HepG2 (cell line): ENCODE measurements around the gene CIITA. TPM values are rescaled to one million over a fixed set of nuclear protein-coding genes. Genes with fewer than 3 reads are reported as not detected.

Experiments
- ASH2L ChIP-seq: fragments of 300-600, 200-600 bp; sonication (generic); IDR thresholded peaks from 2 replicates; pipeline ENCODE4 v1.7.0; 2017; ENCODE audit warnings: low read depth, mild to moderate bottlenecking, moderate library complexity, mixed read lengths, low read length; ENCODE audit not compliant: insufficient read length
- CENPX ChIP-seq: sonication (generic); formaldehyde crosslinking; IDR thresholded peaks from 2 replicates; pipeline ENCODE4 v1.9.0; 2021; ENCODE audit warnings: mild to moderate bottlenecking, missing genetic modification reagents, moderate library complexity
- KDM6A ChIP-seq: IDR thresholded peaks from 2 replicates; pipeline ENCODE4 v1.6.1; 2016; ENCODE audit warnings: low read depth
- KLF16 ChIP-seq, 2 experiments: sonication (generic) in 1 of 2; formaldehyde crosslinking in 1 of 2; IDR thresholded peaks; 2 replicates each; pipeline versions ENCODE4 v1.6.1 to v1.8.0; 2016 to 2023; ENCODE audit warnings: missing genetic modification reagents in 2 of 2, missing compliant biosample characterization in 1 of 2
- PBX2 ChIP-seq: IDR thresholded peaks from 2 replicates; pipeline ENCODE4 v1.6.1; 2016; ENCODE audit warnings: control low read depth
- SIN3B ChIP-seq: fragments of 150-350 bp; IDR thresholded peaks from 2 replicates; pipeline ENCODE4 v1.6.1; 2014; ENCODE audit warnings: low read length
- SSRP1 ChIP-seq: IDR thresholded peaks from 2 replicates; pipeline ENCODE4 v1.6.1; 2016; ENCODE audit warnings: control low read depth
- ZEB1 ChIP-seq: IDR thresholded peaks from 2 replicates; pipeline ENCODE4 v1.6.1; 2012; ENCODE audit warnings: mild to moderate bottlenecking, low read depth, inconsistent platforms; ENCODE audit not compliant: insufficient replicate concordance
- ZFP62 ChIP-seq: sonication (generic); formaldehyde crosslinking; IDR thresholded peaks from 2 replicates; pipeline ENCODE4 v1.4.0; 2020; ENCODE audit warnings: missing genetic modification reagents
- ZFP90 ChIP-seq: sonication (generic); formaldehyde crosslinking; IDR thresholded peaks from 2 replicates; pipeline ENCODE4 v1.8.0; 2022; ENCODE audit warnings: missing genetic modification reagents, mild to moderate bottlenecking, inconsistent platforms, borderline replicate concordance
- ZFX ChIP-seq: sonication (generic); formaldehyde crosslinking; IDR thresholded peaks from 2 replicates; pipeline ENCODE4 v1.4.0; 2020; ENCODE audit warnings: mild to moderate bottlenecking, low read depth, missing genetic modification reagents, moderate library complexity
- ZNF101 ChIP-seq: sonication (generic); formaldehyde crosslinking; IDR thresholded peaks from 2 replicates; pipeline ENCODE4 v1.4.0; 2020; ENCODE audit warnings: mild to moderate bottlenecking, low read depth, missing genetic modification reagents, borderline replicate concordance
- ZNF501 ChIP-seq: sonication (generic); formaldehyde crosslinking; IDR thresholded peaks from 2 replicates; pipeline ENCODE4 v1.5.1; 2020; ENCODE audit warnings: mild to moderate bottlenecking, moderate library complexity, missing genetic modification reagents
- ZNF746 ChIP-seq: sonication (generic); formaldehyde crosslinking; IDR thresholded peaks from 2 replicates; pipeline ENCODE4 v1.8.0; 2022; ENCODE audit warnings: mild to moderate bottlenecking, missing genetic modification reagents
- polyA plus RNA-seq, 8 experiments: library from polyadenylated mRNA; depleted of rRNA in 3 of 8; stranded (reverse) in 7 of 8; unstranded in 1 of 8; fragments of >200 nt; fragmentation: Illumina TruSeq in 4 of 8; extraction: Trizol in 4 of 8; gene quantifications; 2 replicates each; pipeline versions ENCODE4 v1.2.1 to v1.2.3, GENCODE V29; 2011 to 2016; ENCODE audit warnings: low read depth in 4 of 8, missing spikeins in 1 of 8, mixed read lengths in 1 of 8; ENCODE audit not compliant: insufficient read depth in 1 of 8
- total RNA-seq, 5 experiments: library from RNA; depleted of rRNA; stranded (reverse); fragments of >200 nt; fragmentation: Illumina TruSeq; extraction: Trizol; gene quantifications; 2 replicates each; pipeline ENCODE4 v1.2.3, GENCODE V29; 2016; ENCODE audit warnings: low read depth in 1 of 5
- TF ChIP-seq, protein P1 (sequence below): sonication (generic); formaldehyde crosslinking; IDR thresholded peaks from 2 replicates; pipeline ENCODE4 v1.8.1; 2022; ENCODE audit warnings: low read depth, mild to moderate bottlenecking, missing genetic modification reagents
- TF ChIP-seq, protein P2 (sequence below): sonication (generic); formaldehyde crosslinking; IDR thresholded peaks from 2 replicates; pipeline ENCODE4 v1.4.0; 2020; ENCODE audit warnings: mild to moderate bottlenecking, missing genetic modification reagents, borderline replicate concordance
- TF ChIP-seq, protein P3 (sequence below): sonication (generic); formaldehyde crosslinking; IDR thresholded peaks from 2 replicates; pipeline ENCODE4 v1.5.1; 2020; ENCODE audit warnings: missing genetic modification reagents, mild to moderate bottlenecking, borderline replicate concordance

Gene CIITA
- total and polyA plus RNA-seq, 2 of the 13 experiments (the other 11 are each of a cell fraction or from before 2014, with no cell fraction given), result 0.08 to 0.09 TPM

GRCh38 chr16:10918294-10919002 is 41.4 kb downstream of the CIITA start (continued):
- 0 out of 4 replicates have a peak, but pooled peaks of 1 of the 2 experiments have one; percentile 65 for TF ChIP-seq KLF16 (CRISPR knock-in tag; IDR thresholded peaks at IDR 0.05)
- TF ChIP-seq, protein P1, sequence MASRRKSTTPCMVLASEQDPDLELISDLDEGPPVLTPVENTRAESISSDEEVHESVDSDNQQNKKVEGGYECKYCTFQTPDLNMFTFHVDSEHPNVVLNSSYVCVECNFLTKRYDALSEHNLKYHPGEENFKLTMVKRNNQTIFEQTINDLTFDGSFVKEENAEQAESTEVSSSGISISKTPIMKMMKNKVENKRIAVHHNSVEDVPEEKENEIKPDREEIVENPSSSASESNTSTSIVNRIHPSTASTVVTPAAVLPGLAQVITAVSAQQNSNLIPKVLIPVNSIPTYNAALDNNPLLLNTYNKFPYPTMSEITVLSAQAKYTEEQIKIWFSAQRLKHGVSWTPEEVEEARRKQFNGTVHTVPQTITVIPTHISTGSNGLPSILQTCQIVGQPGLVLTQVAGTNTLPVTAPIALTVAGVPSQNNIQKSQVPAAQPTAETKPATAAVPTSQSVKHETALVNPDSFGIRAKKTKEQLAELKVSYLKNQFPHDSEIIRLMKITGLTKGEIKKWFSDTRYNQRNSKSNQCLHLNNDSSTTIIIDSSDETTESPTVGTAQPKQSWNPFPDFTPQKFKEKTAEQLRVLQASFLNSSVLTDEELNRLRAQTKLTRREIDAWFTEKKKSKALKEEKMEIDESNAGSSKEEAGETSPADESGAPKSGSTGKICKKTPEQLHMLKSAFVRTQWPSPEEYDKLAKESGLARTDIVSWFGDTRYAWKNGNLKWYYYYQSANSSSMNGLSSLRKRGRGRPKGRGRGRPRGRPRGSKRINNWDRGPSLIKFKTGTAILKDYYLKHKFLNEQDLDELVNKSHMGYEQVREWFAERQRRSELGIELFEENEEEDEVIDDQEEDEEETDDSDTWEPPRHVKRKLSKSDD (CRISPR knock-in tag), result no peak
- TF ChIP-seq, protein P2, sequence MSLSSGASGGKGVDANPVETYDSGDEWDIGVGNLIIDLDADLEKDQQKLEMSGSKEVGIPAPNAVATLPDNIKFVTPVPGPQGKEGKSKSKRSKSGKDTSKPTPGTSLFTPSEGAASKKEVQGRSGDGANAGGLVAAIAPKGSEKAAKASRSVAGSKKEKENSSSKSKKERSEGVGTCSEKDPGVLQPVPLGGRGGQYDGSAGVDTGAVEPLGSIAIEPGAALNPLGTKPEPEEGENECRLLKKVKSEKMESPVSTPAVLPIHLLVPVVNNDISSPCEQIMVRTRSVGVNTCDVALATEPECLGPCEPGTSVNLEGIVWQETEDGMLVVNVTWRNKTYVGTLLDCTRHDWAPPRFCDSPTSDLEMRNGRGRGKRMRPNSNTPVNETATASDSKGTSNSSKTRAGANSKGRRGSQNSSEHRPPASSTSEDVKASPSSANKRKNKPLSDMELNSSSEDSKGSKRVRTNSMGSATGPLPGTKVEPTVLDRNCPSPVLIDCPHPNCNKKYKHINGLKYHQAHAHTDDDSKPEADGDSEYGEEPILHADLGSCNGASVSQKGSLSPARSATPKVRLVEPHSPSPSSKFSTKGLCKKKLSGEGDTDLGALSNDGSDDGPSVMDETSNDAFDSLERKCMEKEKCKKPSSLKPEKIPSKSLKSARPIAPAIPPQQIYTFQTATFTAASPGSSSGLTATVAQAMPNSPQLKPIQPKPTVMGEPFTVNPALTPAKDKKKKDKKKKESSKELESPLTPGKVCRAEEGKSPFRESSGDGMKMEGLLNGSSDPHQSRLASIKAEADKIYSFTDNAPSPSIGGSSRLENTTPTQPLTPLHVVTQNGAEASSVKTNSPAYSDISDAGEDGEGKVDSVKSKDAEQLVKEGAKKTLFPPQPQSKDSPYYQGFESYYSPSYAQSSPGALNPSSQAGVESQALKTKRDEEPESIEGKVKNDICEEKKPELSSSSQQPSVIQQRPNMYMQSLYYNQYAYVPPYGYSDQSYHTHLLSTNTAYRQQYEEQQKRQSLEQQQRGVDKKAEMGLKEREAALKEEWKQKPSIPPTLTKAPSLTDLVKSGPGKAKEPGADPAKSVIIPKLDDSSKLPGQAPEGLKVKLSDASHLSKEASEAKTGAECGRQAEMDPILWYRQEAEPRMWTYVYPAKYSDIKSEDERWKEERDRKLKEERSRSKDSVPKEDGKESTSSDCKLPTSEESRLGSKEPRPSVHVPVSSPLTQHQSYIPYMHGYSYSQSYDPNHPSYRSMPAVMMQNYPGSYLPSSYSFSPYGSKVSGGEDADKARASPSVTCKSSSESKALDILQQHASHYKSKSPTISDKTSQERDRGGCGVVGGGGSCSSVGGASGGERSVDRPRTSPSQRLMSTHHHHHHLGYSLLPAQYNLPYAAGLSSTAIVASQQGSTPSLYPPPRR (CRISPR knock-in tag), result 0 out of 2 replicates have a peak, but pooled peaks have one; percentile 32
- peak; percentile 81 for TF ChIP-seq ZFX (CRISPR knock-in tag)
- TF ChIP-seq ZEB1, result no peak
- peak; percentile 48; the same call in 1 of the 2 replicates for TF ChIP-seq ZNF501 (CRISPR knock-in tag)
- 0 out of 2 replicates have a peak, but pooled peaks have one; percentile 36 for TF ChIP-seq SSRP1 (CRISPR knock-in tag)
- TF ChIP-seq SIN3B, result 0 out of 2 replicates have a peak, but pooled peaks have one; percentile 23
- TF ChIP-seq ZNF746, result no peak; the same call in 1 of the 2 replicates
- no peak for TF ChIP-seq KDM6A
- no peak for TF ChIP-seq ZNF101
- TF ChIP-seq CENPX (CRISPR knock-in tag), result no peak
- TF ChIP-seq, protein P3, sequence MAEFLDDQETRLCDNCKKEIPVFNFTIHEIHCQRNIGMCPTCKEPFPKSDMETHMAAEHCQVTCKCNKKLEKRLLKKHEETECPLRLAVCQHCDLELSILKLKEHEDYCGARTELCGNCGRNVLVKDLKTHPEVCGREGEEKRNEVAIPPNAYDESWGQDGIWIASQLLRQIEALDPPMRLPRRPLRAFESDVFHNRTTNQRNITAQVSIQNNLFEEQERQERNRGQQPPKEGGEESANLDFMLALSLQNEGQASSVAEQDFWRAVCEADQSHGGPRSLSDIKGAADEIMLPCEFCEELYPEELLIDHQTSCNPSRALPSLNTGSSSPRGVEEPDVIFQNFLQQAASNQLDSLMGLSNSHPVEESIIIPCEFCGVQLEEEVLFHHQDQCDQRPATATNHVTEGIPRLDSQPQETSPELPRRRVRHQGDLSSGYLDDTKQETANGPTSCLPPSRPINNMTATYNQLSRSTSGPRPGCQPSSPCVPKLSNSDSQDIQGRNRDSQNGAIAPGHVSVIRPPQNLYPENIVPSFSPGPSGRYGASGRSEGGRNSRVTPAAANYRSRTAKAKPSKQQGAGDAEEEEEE (CRISPR knock-in tag), result peak; percentile 65; the same call in 1 of the 2 replicates
- no peak for TF ChIP-seq ZFP62 (CRISPR knock-in tag)
- TF ChIP-seq ASH2L, result no peak
- peak; percentile 61; the same call in 1 of the 2 replicates for TF ChIP-seq PBX2 (CRISPR knock-in tag)
- TF ChIP-seq ZFP90 (CRISPR knock-in tag), result 0 out of 2 replicates have a peak, but pooled peaks have one; percentile 38
